Stimulated activated CD8-positive, alpha-beta memory T cell treated with anti-CD3 and anti-CD28 coated beads, Interleukin-7, amount 100 ng/mL, for 24 hours (primary cell): ENCODE measurements around the gene ILDR1.

ENCODE experiments used
- DNase-seq: peaks from one replicate; pipeline ENCODE4 v3.0.0-alpha.2; 2020; ENCODE audit warnings: low read depth

ILDR1 gene

GRCh38 chr3:122019493-122019892 lies 2.6 kb downstream of the ILDR1 start:
- no peak for DNase-seq

- no peak for DNase-seq
These were observed 7.3 kb downstream of the ILDR1 start for GRCh38 chr3:122014741-122015140.

- DNase-seq, result no peak
These were observed 8.6 kb downstream of the ILDR1 start for GRCh38 chr3:122013448-122013925.

GRCh38 chr3:122012821-122013220 lies 9.2 kb downstream of the ILDR1 start:
- no peak for DNase-seq

- DNase-seq, result no peak
These were observed 10.7 kb downstream of the ILDR1 start for GRCh38 chr3:122011396-122011795.

GRCh38 chr3:122010506-122010905 lies 11.5 kb downstream of the ILDR1 start:
- DNase-seq, result no peak

GRCh38 chr3:122008166-122008565 lies 13.9 kb downstream of the ILDR1 start:
- DNase-seq, result no peak

GRCh38 chr3:122006267-122006666 lies 15.8 kb downstream of the ILDR1 start:
- DNase-seq, result no peak

GRCh38 chr3:122004991-122005565 lies 17.0 kb downstream of the ILDR1 start:
- no peak for DNase-seq

- DNase-seq, result no peak
These were observed 17.9 kb downstream of the ILDR1 start for GRCh38 chr3:122004107-122004506.

GRCh38 chr3:122003606-122004005 lies 18.4 kb downstream of the ILDR1 start:
- DNase-seq, result no peak

- DNase-seq, result no peak
These were observed 18.9 kb downstream of the ILDR1 start for GRCh38 chr3:122003112-122003511.

- no peak for DNase-seq
These were observed 19.4 kb downstream of the ILDR1 start for GRCh38 chr3:122002611-122003010.

GRCh38 chr3:122001892-122002291 lies 20.2 kb downstream of the ILDR1 start:
- no peak for DNase-seq

- DNase-seq, result no peak
These were observed 21.0 kb downstream of the ILDR1 start for GRCh38 chr3:122000936-122001605.

GRCh38 chr3:121999931-122000330 lies 22.1 kb downstream of the ILDR1 start:
- no peak for DNase-seq

- DNase-seq, result no peak
These were observed 23.2 kb downstream of the ILDR1 start for GRCh38 chr3:121998611-121999473.

- no peak for DNase-seq
These were observed 23.9 kb downstream of the ILDR1 start for GRCh38 chr3:121998030-121998580.

- DNase-seq, result no peak
These were observed 24.7 kb downstream of the ILDR1 start for GRCh38 chr3:121997372-121997771.

GRCh38 chr3:121996441-121996840 lies 25.6 kb downstream of the ILDR1 start:
- no peak for DNase-seq

- DNase-seq, result no peak
These were observed 26.6 kb downstream of the ILDR1 start for GRCh38 chr3:121995161-121996137.
